Body of pancreas (tissue), 4 donors: Measurements from ENCODE around the gene MCF2L2.

ENCODE experiments used
- POLR2A ChIP-seq, 3 donors: fragments of 450-650 bp; IDR thresholded peaks; one replicate each; pipeline ENCODE4 v1.6.1; 2016; ENCODE audit warnings: antibody characterized with exemption in 3 of 3, mild to moderate bottlenecking in 2 of 3
- TF ChIP-seq, protein P1 (sequence below), 7 experiments: fragments of 450-650 bp in 4 of 7; fragments of 200-600 bp in 3 of 7; sonication (generic) in 3 of 7; IDR thresholded peaks; one replicate each; pipeline ENCODE4 v1.5.1; 2016 to 2019; ENCODE audit warnings: antibody characterized with exemption in 7 of 7

DNA sequence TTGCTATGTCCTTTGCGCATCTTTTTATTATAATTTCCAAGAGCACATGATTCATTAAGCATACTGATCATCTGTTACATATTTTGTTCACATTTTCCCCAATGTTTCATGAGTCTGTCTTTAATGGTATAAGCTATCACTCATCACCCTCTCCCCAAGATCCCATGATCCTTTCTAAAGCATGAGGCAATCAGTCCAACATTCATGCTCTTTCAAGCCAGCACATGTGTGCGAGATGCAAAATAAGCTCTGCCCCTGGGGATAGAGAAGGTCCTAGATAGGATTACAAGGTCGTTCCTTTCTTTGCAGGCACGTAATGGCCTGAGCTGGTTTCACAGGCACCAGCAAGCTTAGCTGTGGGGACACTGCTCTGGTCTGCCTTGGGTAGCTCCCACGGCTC is 207.6 kb downstream of the MCF2L2 start:
- no peak for TF ChIP-seq POLR2A (IDR thresholded peaks at IDR 0.05)
- TF ChIP-seq, protein P1, sequence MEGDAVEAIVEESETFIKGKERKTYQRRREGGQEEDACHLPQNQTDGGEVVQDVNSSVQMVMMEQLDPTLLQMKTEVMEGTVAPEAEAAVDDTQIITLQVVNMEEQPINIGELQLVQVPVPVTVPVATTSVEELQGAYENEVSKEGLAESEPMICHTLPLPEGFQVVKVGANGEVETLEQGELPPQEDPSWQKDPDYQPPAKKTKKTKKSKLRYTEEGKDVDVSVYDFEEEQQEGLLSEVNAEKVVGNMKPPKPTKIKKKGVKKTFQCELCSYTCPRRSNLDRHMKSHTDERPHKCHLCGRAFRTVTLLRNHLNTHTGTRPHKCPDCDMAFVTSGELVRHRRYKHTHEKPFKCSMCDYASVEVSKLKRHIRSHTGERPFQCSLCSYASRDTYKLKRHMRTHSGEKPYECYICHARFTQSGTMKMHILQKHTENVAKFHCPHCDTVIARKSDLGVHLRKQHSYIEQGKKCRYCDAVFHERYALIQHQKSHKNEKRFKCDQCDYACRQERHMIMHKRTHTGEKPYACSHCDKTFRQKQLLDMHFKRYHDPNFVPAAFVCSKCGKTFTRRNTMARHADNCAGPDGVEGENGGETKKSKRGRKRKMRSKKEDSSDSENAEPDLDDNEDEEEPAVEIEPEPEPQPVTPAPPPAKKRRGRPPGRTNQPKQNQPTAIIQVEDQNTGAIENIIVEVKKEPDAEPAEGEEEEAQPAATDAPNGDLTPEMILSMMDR (IDR thresholded peaks at IDR 0.05), result no peak
